HepG2 (cell line): Measurements from ENCODE around the gene MGMT. TPM values are rescaled to one million over a fixed set of nuclear protein-coding genes. Genes with fewer than 3 reads are reported as not detected.

Experiments used
- FOXK1 ChIP-seq: sonication (generic); formaldehyde crosslinking; IDR thresholded peaks from 2 replicates; pipeline ENCODE4 v1.4.0; 2020; ENCODE audit warnings: low read depth, missing genetic modification reagents, borderline replicate concordance
- HOXA7 ChIP-seq: sonication (generic); formaldehyde crosslinking; IDR thresholded peaks from 2 replicates; pipeline ENCODE4 v1.8.1; 2022; ENCODE audit warnings: mild to moderate bottlenecking, missing genetic modification reagents, moderate library complexity
- PCBP1 ChIP-seq: fragments of 200-400 bp; formaldehyde crosslinking; IDR thresholded peaks from 2 replicates; pipeline ENCODE4 v1.6.1; 2017; ENCODE audit warnings: mild to moderate bottlenecking, low read depth, low read length, borderline replicate concordance
- SMARCC2 ChIP-seq: fragments of 450-650 bp; IDR thresholded peaks from 2 replicates; pipeline ENCODE4 v1.6.1; 2017; ENCODE audit warnings: antibody characterized with exemption, mild to moderate bottlenecking
- SP140L ChIP-seq: sonication (generic); formaldehyde crosslinking; IDR thresholded peaks from 2 replicates; pipeline ENCODE4 v1.4.0; 2020; ENCODE audit warnings: missing genetic modification reagents, borderline replicate concordance
- SRSF9 ChIP-seq: fragments of 200-400 bp; formaldehyde crosslinking; IDR thresholded peaks from 2 replicates; pipeline ENCODE4 v1.6.1; 2018; ENCODE audit warnings: borderline replicate concordance, mild to moderate bottlenecking, low read depth, low read length; ENCODE audit not compliant: insufficient read depth, poor library complexity, severe bottlenecking
- ZFX ChIP-seq: sonication (generic); formaldehyde crosslinking; IDR thresholded peaks from 2 replicates; pipeline ENCODE4 v1.4.0; 2020; ENCODE audit warnings: mild to moderate bottlenecking, low read depth, missing genetic modification reagents, moderate library complexity
- ZKSCAN1 ChIP-seq: fragments of 150-350 bp; IDR thresholded peaks from 2 replicates; pipeline ENCODE4 v1.6.1; 2014; ENCODE audit warnings: low read length
- ZNF629 ChIP-seq: sonication (generic); formaldehyde crosslinking; conservative IDR thresholded peaks from 2 replicates; pipeline ENCODE4 v1.5.0; 2020; ENCODE audit warnings: missing genetic modification reagents
- ZNF704 ChIP-seq: sonication (generic); formaldehyde crosslinking; IDR thresholded peaks from 2 replicates; pipeline ENCODE4 v1.8.1; 2023; ENCODE audit warnings: mild to moderate bottlenecking, inconsistent platforms, moderate library complexity, missing genetic modification reagents, borderline replicate concordance
- ZNF776 ChIP-seq: sonication (generic); formaldehyde crosslinking; IDR thresholded peaks from 2 replicates; pipeline ENCODE4 v1.4.0; 2020; ENCODE audit warnings: mild to moderate bottlenecking, missing genetic modification reagents
- ZSCAN30 ChIP-seq: sonication (generic); formaldehyde crosslinking; IDR thresholded peaks from 2 replicates; pipeline ENCODE4 v1.5.0; 2020; ENCODE audit warnings: mild to moderate bottlenecking, missing genetic modification reagents
- polyA plus RNA-seq, 8 experiments: library from polyadenylated mRNA; depleted of rRNA in 3 of 8; stranded (reverse) in 7 of 8; unstranded in 1 of 8; fragments of >200 nt; fragmentation: Illumina TruSeq in 4 of 8; extraction: Trizol in 4 of 8; gene quantifications; 2 replicates each; pipeline versions ENCODE4 v1.2.1 to v1.2.3, GENCODE V29; 2011 to 2016; ENCODE audit warnings: low read depth in 4 of 8, missing spikeins in 1 of 8, mixed read lengths in 1 of 8; ENCODE audit not compliant: insufficient read depth in 1 of 8
- total RNA-seq, 5 experiments: library from RNA; depleted of rRNA; stranded (reverse); fragments of >200 nt; fragmentation: Illumina TruSeq; extraction: Trizol; gene quantifications; 2 replicates each; pipeline ENCODE4 v1.2.3, GENCODE V29; 2016; ENCODE audit warnings: low read depth in 1 of 5
- TF ChIP-seq, protein P1 (sequence below), 2 experiments: sonication (generic) in 1 of 2; formaldehyde crosslinking in 1 of 2; IDR thresholded peaks; 2 replicates each; pipeline versions ENCODE4 v1.6.1 to v1.9.0; 2014 to 2022; ENCODE audit warnings: antibody characterized with exemption in 1 of 2, borderline replicate concordance in 1 of 2, inconsistent platforms in 1 of 2, low read depth in 1 of 2, missing genetic modification reagents in 1 of 2
- TF ChIP-seq, protein P2 (sequence below): sonication (generic); IDR thresholded peaks from 2 replicates; pipeline ENCODE4 v1.6.1; 2016; ENCODE audit warnings: low read depth, borderline replicate concordance
- TF ChIP-seq, protein P3 (sequence below): conservative IDR thresholded peaks from 2 replicates; pipeline ENCODE4 v1.6.1; 2018; ENCODE audit warnings: missing genetic modification reagents
- TF ChIP-seq, protein P4 (sequence below): sonication (generic); formaldehyde crosslinking; IDR thresholded peaks from 2 replicates; pipeline ENCODE4 v1.5.0; 2020; ENCODE audit warnings: mild to moderate bottlenecking, missing genetic modification reagents

MGMT gene
- total and polyA plus RNA-seq, 2 of the 13 experiments (the other 11 are each of a cell fraction or from before 2014, with no cell fraction given): 12.0 to 19.5 TPM

DNA sequence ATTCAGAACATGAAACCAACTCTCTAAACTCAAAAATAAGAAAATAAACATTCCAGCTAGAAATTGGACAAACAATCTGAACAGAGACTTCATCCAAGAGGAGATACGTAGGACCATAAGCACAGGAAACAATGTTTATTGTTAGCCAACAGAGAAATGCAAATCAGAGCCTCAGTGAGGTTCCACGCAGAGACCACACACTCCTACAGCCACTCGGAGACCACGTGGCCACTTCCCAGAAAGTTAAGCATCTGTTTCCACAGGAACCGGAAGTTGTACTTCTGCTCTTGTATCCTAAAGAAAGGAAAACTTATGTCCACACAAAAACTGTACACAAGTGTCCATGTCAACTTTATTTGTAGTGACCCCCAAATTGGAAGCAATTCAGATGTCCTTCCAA is 214.8 kb downstream of the MGMT start (continued):
- TF ChIP-seq, protein P1, sequence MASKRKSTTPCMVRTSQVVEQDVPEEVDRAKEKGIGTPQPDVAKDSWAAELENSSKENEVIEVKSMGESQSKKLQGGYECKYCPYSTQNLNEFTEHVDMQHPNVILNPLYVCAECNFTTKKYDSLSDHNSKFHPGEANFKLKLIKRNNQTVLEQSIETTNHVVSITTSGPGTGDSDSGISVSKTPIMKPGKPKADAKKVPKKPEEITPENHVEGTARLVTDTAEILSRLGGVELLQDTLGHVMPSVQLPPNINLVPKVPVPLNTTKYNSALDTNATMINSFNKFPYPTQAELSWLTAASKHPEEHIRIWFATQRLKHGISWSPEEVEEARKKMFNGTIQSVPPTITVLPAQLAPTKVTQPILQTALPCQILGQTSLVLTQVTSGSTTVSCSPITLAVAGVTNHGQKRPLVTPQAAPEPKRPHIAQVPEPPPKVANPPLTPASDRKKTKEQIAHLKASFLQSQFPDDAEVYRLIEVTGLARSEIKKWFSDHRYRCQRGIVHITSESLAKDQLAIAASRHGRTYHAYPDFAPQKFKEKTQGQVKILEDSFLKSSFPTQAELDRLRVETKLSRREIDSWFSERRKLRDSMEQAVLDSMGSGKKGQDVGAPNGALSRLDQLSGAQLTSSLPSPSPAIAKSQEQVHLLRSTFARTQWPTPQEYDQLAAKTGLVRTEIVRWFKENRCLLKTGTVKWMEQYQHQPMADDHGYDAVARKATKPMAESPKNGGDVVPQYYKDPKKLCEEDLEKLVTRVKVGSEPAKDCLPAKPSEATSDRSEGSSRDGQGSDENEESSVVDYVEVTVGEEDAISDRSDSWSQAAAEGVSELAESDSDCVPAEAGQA (IDR thresholded peaks at IDR 0.05; ENCODE audit: low read depth): no peak
- TF ChIP-seq, protein P1 (CRISPR knock-in tag; IDR thresholded peaks at IDR 0.05; ENCODE audit: borderline replicate concordance): no peak
- TF ChIP-seq ZNF776 (CRISPR knock-in tag) (no peak), ZSCAN30 (CRISPR knock-in tag) (no peak), SMARCC2 (no peak), SRSF9 (no peak), ZNF629 (CRISPR knock-in tag) (no peak), HOXA7 (no peak), ZFX (CRISPR knock-in tag) (no peak), FOXK1 (CRISPR knock-in tag) (no peak), ZKSCAN1 (no peak), ZNF704 (CRISPR knock-in tag) (no peak), SP140L (CRISPR knock-in tag) (no peak), PCBP1 (no peak)
- TF ChIP-seq, protein P2, sequence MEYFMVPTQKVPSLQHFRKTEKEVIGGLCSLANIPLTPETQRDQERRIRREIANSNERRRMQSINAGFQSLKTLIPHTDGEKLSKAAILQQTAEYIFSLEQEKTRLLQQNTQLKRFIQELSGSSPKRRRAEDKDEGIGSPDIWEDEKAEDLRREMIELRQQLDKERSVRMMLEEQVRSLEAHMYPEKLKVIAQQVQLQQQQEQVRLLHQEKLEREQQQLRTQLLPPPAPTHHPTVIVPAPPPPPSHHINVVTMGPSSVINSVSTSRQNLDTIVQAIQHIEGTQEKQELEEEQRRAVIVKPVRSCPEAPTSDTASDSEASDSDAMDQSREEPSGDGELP: no peak
- TF ChIP-seq, protein P3, sequence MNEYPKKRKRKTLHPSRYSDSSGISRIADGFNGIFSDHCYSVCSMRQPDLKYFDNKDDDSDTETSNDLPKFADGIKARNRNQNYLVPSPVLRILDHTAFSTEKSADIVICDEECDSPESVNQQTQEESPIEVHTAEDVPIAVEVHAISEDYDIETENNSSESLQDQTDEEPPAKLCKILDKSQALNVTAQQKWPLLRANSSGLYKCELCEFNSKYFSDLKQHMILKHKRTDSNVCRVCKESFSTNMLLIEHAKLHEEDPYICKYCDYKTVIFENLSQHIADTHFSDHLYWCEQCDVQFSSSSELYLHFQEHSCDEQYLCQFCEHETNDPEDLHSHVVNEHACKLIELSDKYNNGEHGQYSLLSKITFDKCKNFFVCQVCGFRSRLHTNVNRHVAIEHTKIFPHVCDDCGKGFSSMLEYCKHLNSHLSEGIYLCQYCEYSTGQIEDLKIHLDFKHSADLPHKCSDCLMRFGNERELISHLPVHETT (CRISPR knock-in tag): no peak
- TF ChIP-seq, protein P4, sequence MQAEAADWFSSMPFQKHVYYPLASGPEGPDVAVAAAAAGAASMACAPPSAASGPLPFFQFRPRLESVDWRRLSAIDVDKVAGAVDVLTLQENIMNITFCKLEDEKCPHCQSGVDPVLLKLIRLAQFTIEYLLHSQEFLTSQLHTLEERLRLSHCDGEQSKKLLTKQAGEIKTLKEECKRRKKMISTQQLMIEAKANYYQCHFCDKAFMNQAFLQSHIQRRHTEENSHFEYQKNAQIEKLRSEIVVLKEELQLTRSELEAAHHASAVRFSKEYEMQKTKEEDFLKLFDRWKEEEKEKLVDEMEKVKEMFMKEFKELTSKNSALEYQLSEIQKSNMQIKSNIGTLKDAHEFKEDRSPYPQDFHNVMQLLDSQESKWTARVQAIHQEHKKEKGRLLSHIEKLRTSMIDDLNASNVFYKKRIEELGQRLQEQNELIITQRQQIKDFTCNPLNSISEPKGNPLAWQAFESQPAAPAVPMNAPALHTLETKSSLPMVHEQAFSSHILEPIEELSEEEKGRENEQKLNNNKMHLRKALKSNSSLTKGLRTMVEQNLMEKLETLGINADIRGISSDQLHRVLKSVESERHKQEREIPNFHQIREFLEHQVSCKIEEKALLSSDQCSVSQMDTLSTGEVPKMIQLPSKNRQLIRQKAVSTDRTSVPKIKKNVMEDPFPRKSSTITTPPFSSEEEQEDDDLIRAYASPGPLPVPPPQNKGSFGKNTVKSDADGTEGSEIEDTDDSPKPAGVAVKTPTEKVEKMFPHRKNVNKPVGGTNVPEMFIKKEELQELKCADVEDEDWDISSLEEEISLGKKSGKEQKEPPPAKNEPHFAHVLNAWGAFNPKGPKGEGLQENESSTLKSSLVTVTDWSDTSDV (CRISPR knock-in tag): no peak
